Measurements from ENCODE around the gene NEK2. TPM values are rescaled to one million over a fixed set of nuclear protein-coding genes. Genes with fewer than 3 reads are reported as not detected.
A peak's percentile ranks its signal among the peaks of the same experiment; 100 is the strongest.
"Not testable (repeated sequence)": the region's sequence is repeated elsewhere in the genome, so short reads cannot be mapped to it uniquely, and the experiment has no call there.

The NEK2 gene
- total and polyA plus RNA-seq, 4 donors: 0.61 to 5.9 (median 0.83) TPM

GRCh38 chr1:211638246-211638645 lies 37.2 kb downstream of the NEK2 start:
- 76 to 79% methylated on average over 5 of the region's 5 CpGs for WGBS, 2 donors
- TF ChIP-seq CTCF (IDR thresholded peaks at IDR 0.05; ENCODE audit: control extremely low read depth, extremely low read depth): no peak
- DNase-seq (no peak), ATAC-seq (ENCODE audit: insufficient read depth, low FRiP score) (no peak)
- Histone ChIP-seq H3K27ac (ENCODE audit: low read depth in 1 of 2, low read length in 1 of 2) (no peak overlapping the region), H3K9me3 (ENCODE audit: control insufficient read depth in 4 of 4, insufficient read depth in 3 of 4, low read length in 3 of 4) (no peaks in the 10 kb centered on the region), H3K27me3 (ENCODE audit: control insufficient read depth in 3 of 3, insufficient read depth in 3 of 3, low read length in 2 of 3) (no peaks in the 10 kb centered on the region), H3K4me3 (no peak overlapping the region), H3K36me3 (ENCODE audit: control insufficient read depth in 4 of 4, insufficient read depth in 4 of 4, low read length in 4 of 4) (no peaks in the 10 kb centered on the region), H3K4me1 (ENCODE audit: control insufficient read depth in 5 of 5, insufficient read depth in 5 of 5, low read length in 5 of 5) (peaks cover 0 to 8% (median 1%) of the 10 kb centered on the region in 5 donors), H3K9ac (ENCODE audit: insufficient read depth in 1 of 2, low read length in 2 of 2) (no peak overlapping the region)

DNA sequence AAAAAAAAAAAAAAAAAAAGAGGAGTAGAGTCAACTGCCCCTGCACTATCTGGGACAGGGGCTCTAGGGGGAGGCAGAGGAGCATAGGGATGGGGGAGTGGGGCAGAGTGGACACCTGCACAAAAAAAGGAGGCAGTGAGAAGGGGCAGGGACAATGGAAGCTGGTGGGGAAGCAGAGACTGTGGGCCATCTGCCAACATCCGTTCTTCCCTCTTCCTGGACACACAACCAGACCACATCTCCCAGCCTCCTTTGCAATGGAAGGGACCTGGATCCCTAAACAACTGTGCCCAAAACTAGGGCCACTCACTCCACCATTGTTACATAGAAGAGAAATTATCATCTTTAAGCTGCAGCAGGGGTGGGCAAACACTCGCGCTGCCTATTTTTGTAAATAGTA lies 38.4 kb downstream of the NEK2 start:
- no peaks in the 10 kb centered on the region for H3K9me3 ChIP-seq (ENCODE audit: control insufficient read depth in 4 of 4, insufficient read depth in 3 of 4, low read length in 3 of 4)
- H3K36me3 ChIP-seq (ENCODE audit: control insufficient read depth in 4 of 4, insufficient read depth in 4 of 4, low read length in 4 of 4): no peaks in the 10 kb centered on the region
- H3K27ac ChIP-seq (ENCODE audit: low read depth in 1 of 2, low read length in 1 of 2): no peak overlapping the region
- H3K4me3 ChIP-seq: no peak overlapping the region
- H3K27me3 ChIP-seq (ENCODE audit: control insufficient read depth in 3 of 3, insufficient read depth in 3 of 3, low read length in 2 of 3): no peaks in the 10 kb centered on the region
- ATAC-seq (ENCODE audit: insufficient read depth, low FRiP score): no peak
- WGBS, 2 donors: 67 to 72% methylated on average over 3 of the region's 3 CpGs
- no peak for TF ChIP-seq CTCF (IDR thresholded peaks at IDR 0.05; ENCODE audit: control extremely low read depth, extremely low read depth)
- H3K4me1 ChIP-seq (ENCODE audit: control insufficient read depth in 5 of 5, insufficient read depth in 5 of 5, low read length in 5 of 5): peaks cover 0 to 9% (median 0%) of the 10 kb centered on the region in 5 donors
- H3K9ac ChIP-seq (ENCODE audit: insufficient read depth in 1 of 2, low read length in 2 of 2): no peak overlapping the region
- peak in 1 of 3 donors; percentile 22 for DNase-seq

DNA sequence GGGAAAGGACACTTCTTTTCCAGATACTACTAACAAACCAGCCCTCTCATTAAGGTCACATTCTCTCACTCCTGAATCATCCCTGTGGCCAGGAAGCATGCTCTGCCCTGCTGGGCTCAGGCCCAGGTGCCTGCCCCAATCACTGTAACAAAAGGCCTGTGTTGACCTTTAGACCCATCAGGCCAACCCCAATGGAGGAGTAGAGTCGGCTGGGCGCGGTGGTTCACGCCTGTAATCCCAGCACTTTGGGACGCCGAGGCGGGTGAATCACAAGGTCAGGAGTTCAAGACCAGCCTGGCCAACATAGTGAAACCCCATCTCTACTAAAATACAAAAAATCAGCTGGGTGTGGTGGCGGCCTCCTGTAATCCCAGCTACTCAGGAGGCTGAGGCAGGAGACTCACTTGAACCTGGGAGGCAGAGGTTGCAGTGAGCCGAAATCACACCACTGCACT lies 38.8 kb downstream of the NEK2 start:
- H3K27ac ChIP-seq (ENCODE audit: low read depth in 1 of 2, low read length in 1 of 2); DNase-seq; H3K4me3 ChIP-seq; H3K9ac ChIP-seq (ENCODE audit: insufficient read depth in 1 of 2, low read length in 2 of 2); H3K9me3 ChIP-seq (ENCODE audit: control insufficient read depth in 4 of 4, insufficient read depth in 3 of 4, low read length in 3 of 4); ATAC-seq (ENCODE audit: insufficient read depth, low FRiP score); H3K36me3 ChIP-seq (ENCODE audit: control insufficient read depth in 4 of 4, insufficient read depth in 4 of 4, low read length in 4 of 4); H3K4me1 ChIP-seq (ENCODE audit: control insufficient read depth in 5 of 5, insufficient read depth in 5 of 5, low read length in 5 of 5); H3K27me3 ChIP-seq (ENCODE audit: control insufficient read depth in 3 of 3, insufficient read depth in 3 of 3, low read length in 2 of 3): not testable (repeated sequence)
- 70 to 87% methylated on average over 9 of the region's 9 CpGs for WGBS, 2 donors

- H3K4me3 ChIP-seq: no peak overlapping the region
- no peak for ATAC-seq (ENCODE audit: insufficient read depth, low FRiP score)
- no peak for DNase-seq
- WGBS, 2 donors: 85 to 87% methylated on average over 9 of the region's 9 CpGs
- H3K4me1 ChIP-seq (ENCODE audit: control insufficient read depth in 5 of 5, insufficient read depth in 5 of 5, low read length in 5 of 5): peaks cover 0 to 17% (median 0%) of the 10 kb centered on the region in 5 donors
- H3K27ac ChIP-seq (ENCODE audit: low read depth in 1 of 2, low read length in 1 of 2): no peak overlapping the region
- H3K36me3 ChIP-seq (ENCODE audit: control insufficient read depth in 4 of 4, insufficient read depth in 4 of 4, low read length in 4 of 4): no peaks in the 10 kb centered on the region
- no peaks in the 10 kb centered on the region for H3K9me3 ChIP-seq (ENCODE audit: control insufficient read depth in 4 of 4, insufficient read depth in 3 of 4, low read length in 3 of 4)
- no peak for TF ChIP-seq CTCF (IDR thresholded peaks at IDR 0.05; ENCODE audit: control extremely low read depth, extremely low read depth)
- no peak overlapping the region for H3K9ac ChIP-seq (ENCODE audit: insufficient read depth in 1 of 2, low read length in 2 of 2)
- no peaks in the 10 kb centered on the region for H3K27me3 ChIP-seq (ENCODE audit: control insufficient read depth in 3 of 3, insufficient read depth in 3 of 3, low read length in 2 of 3)
Observed at GRCh38 chr1:211635597-211636205, 39.7 kb downstream of the NEK2 start.
